DOHH2 (cell line): ENCODE data around the gene GABRA5.
"Not testable (repeated sequence)": the region's sequence is repeated elsewhere in the genome, so short reads cannot be mapped to it uniquely, and the experiment has no call there.

Source experiments
- EZH2phosphoT487 ChIP-seq: fragments of 200-600 bp; sonication (generic); IDR thresholded peaks from 2 replicates; pipeline ENCODE4 v1.6.1; 2017; ENCODE audit warnings: borderline replicate concordance, mild to moderate bottlenecking, antibody characterized with exemption, low read length, moderate library complexity, mixed read lengths
- TF ChIP-seq, protein P1 (sequence below): fragments of 200-600 bp; sonication (generic); IDR thresholded peaks from one replicate; pipeline ENCODE4 v1.5.1; 2014; ENCODE audit warnings: antibody characterized with exemption, mild to moderate bottlenecking, low read depth, low read length; ENCODE audit not compliant: poor library complexity, severe bottlenecking

DNA sequence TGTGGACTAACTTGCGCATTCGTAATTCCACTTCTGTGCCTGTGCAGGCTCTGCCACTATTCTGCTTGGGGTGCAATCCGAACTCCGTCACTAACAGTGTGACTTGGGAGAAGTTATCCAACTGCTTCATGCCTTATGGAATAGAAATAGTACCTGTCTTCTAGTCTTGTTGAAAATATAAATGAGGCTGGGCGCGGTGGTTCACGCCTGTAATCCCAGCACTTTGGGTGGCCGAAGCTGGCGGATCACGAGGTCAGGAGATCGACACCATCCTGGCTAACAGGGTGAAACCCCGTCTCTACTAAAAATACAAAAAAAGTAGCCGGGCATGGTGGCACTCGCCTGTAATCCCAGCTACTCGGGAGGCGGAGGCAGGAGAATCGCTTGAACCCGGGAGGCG lies 28.5 kb downstream of the GABRA5 start:
- TF ChIP-seq, protein P1, sequence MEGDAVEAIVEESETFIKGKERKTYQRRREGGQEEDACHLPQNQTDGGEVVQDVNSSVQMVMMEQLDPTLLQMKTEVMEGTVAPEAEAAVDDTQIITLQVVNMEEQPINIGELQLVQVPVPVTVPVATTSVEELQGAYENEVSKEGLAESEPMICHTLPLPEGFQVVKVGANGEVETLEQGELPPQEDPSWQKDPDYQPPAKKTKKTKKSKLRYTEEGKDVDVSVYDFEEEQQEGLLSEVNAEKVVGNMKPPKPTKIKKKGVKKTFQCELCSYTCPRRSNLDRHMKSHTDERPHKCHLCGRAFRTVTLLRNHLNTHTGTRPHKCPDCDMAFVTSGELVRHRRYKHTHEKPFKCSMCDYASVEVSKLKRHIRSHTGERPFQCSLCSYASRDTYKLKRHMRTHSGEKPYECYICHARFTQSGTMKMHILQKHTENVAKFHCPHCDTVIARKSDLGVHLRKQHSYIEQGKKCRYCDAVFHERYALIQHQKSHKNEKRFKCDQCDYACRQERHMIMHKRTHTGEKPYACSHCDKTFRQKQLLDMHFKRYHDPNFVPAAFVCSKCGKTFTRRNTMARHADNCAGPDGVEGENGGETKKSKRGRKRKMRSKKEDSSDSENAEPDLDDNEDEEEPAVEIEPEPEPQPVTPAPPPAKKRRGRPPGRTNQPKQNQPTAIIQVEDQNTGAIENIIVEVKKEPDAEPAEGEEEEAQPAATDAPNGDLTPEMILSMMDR: not testable (repeated sequence)
- TF ChIP-seq EZH2phosphoT487: not testable (repeated sequence)
